H1 (cell line): ENCODE data around the gene CACNA1E. TPM values are rescaled to one million over a fixed set of nuclear protein-coding genes. Genes with fewer than 3 reads are reported as not detected.

ENCODE experiments used
- CTCF ChIA-PET: fragments of 300-600 bp; sonication (Branson Sonifier 250); formaldehyde crosslinking; loops from one replicate; lab custom pipeline; 2021; ENCODE audit not compliant: partially characterized antibody; lab: Charles Lee
- POLR2A ChIA-PET: fragments of 300-600 bp; sonication (Branson Sonifier 250); formaldehyde crosslinking; loops from one replicate; lab custom pipeline; 2021; ENCODE audit warnings: inconsistent platforms; ENCODE audit not compliant: partially characterized antibody; lab: Charles Lee
- DNase-seq, 2 experiments: peaks; one replicate each; pipeline versions ENCODE4 v3.0.0 to v3.0.0-alpha.2; 2010 to 2022; ENCODE audit warnings: low spot score in 2 of 2, low read depth in 1 of 2, mixed read lengths in 1 of 2
- FAIRE-seq: peaks from 2 replicates; lab custom pipeline; 2011; peaks lifted over from hg19 to GRCh38; lab: Jason Lieb, UNC
- H2AFZ ChIP-seq: 2 replicates; pipeline ENCODE4 v1.8.1; 2012; ENCODE audit warnings: low read length, inconsistent platforms
- H2AK5ac ChIP-seq: 2 replicates; pipeline ENCODE4 v1.6.1; 2013; ENCODE audit warnings: low read depth, low read length
- H2BK120ac ChIP-seq: replicated peaks from 2 replicates; pipeline ENCODE3; 2013; ENCODE audit warnings: low read depth, low read length, inconsistent platforms
- H2BK12ac ChIP-seq: 2 replicates; pipeline ENCODE4 v1.6.1; 2013; ENCODE audit warnings: low read depth, low read length
- H2BK15ac ChIP-seq: 2 replicates; pipeline ENCODE4 v1.6.1; 2013; ENCODE audit warnings: low read length
- H2BK20ac ChIP-seq: 2 replicates; pipeline ENCODE4 v1.6.1; 2013; ENCODE audit warnings: low read length
- H2BK5ac ChIP-seq: 2 replicates; pipeline ENCODE4 v1.6.1; 2013; ENCODE audit warnings: low read depth, low read length
- H3K14ac ChIP-seq: 2 replicates; pipeline ENCODE4 v1.6.1; 2013; ENCODE audit warnings: inconsistent platforms; ENCODE audit not compliant: insufficient read length
- H3K18ac ChIP-seq: 2 replicates; pipeline ENCODE4 v1.6.1; 2013; ENCODE audit warnings: low read length; ENCODE audit errors: extremely low read depth
- H3K23ac ChIP-seq: 2 replicates; pipeline ENCODE4 v1.6.1; 2013; ENCODE audit warnings: inconsistent platforms; ENCODE audit not compliant: insufficient read length
- H3K23me2 ChIP-seq: 2 replicates; pipeline ENCODE4 v1.6.1; 2013; ENCODE audit warnings: low read depth, low read length
- H3K27ac ChIP-seq: 2 replicates; pipeline ENCODE4 v1.6.1; 2011; ENCODE audit warnings: low read depth, low read length, inconsistent platforms
- H3K27me3 ChIP-seq, 4 experiments: replicated peaks in 1 of 4; 1 replicate in 1 of 4; 2 replicates in 3 of 4; pipeline versions ENCODE4 v1.6.1 to v1.8.1; 2011 to 2013; ENCODE audit warnings: low read length in 3 of 4, mild to moderate bottlenecking in 3 of 4, inconsistent platforms in 2 of 4, mixed read lengths in 2 of 4, moderate library complexity in 1 of 4; ENCODE audit not compliant: control insufficient read depth in 3 of 4, insufficient read depth in 3 of 4; ENCODE audit errors: extremely low read depth in 1 of 4
- H3K36me3 ChIP-seq, 4 experiments: 2 replicates each; pipeline versions ENCODE4 v1.6.1 to v1.8.1; 2011 to 2013; ENCODE audit warnings: mild to moderate bottlenecking in 4 of 4, low read length in 3 of 4, moderate library complexity in 2 of 4, control low read depth in 1 of 4, inconsistent platforms in 1 of 4; ENCODE audit not compliant: insufficient read depth in 4 of 4, control insufficient read depth in 2 of 4
- H3K4ac ChIP-seq: replicated peaks from 2 replicates; pipeline ENCODE3; 2013; ENCODE audit warnings: low read length, low read depth, mixed read lengths, inconsistent platforms; ENCODE audit not compliant: insufficient read length
- H3K4me1 ChIP-seq, 4 experiments: replicated peaks in 1 of 4; 1 replicate in 1 of 4; 2 replicates in 3 of 4; pipeline versions ENCODE4 v1.6.1 to v1.8.1; 2011 to 2013; ENCODE audit warnings: low read length in 3 of 4, inconsistent platforms in 2 of 4, mixed read lengths in 1 of 4; ENCODE audit not compliant: insufficient read depth in 4 of 4, control insufficient read depth in 3 of 4
- H3K4me2 ChIP-seq, 2 experiments: 2 replicates each; pipeline versions ENCODE4 v1.6.1 to v1.8.1; 2011 to 2013; ENCODE audit warnings: low read depth in 2 of 2, low read length in 2 of 2, control low read depth in 1 of 2, inconsistent platforms in 1 of 2, mild to moderate bottlenecking in 1 of 2; ENCODE audit not compliant: insufficient read depth in 1 of 2
- H3K4me3 ChIP-seq, 4 experiments: fragments of 200-600, 300-600 bp in 1 of 4; sonication (generic), shearing (Covaris generic), sonication (Bioruptor Twin) in 1 of 4; 2 replicates each; pipeline versions ENCODE4 v1.5.1 to v1.8.1; 2011 to 2016; ENCODE audit warnings: low read length in 4 of 4, low read depth in 3 of 4, control low read depth in 2 of 4, inconsistent platforms in 2 of 4, mild to moderate bottlenecking in 2 of 4, mixed read lengths in 1 of 4, moderate library complexity in 1 of 4; ENCODE audit not compliant: insufficient read depth in 2 of 4; ENCODE audit errors: extremely low read depth in 1 of 4
- H3K56ac ChIP-seq: replicated peaks from 2 replicates; pipeline ENCODE3; 2013; ENCODE audit warnings: low read depth, mild to moderate bottlenecking, mixed read lengths, low read length, inconsistent platforms; ENCODE audit not compliant: insufficient read length
- H3K79me1 ChIP-seq: 2 replicates; pipeline ENCODE4 v1.6.1; 2013; ENCODE audit warnings: low read depth, low read length, control low read depth
- H3K79me2 ChIP-seq, 2 experiments: 2 replicates each; pipeline versions ENCODE4 v1.6.1 to v1.8.1; 2012 to 2013; ENCODE audit warnings: low read length in 2 of 2, mild to moderate bottlenecking in 2 of 2, inconsistent platforms in 1 of 2; ENCODE audit not compliant: insufficient read depth in 2 of 2, control insufficient read depth in 1 of 2
- H3K9ac ChIP-seq, 4 experiments: replicated peaks in 1 of 4; 1 replicate in 1 of 4; 2 replicates in 3 of 4; pipeline versions ENCODE4 v1.6.1 to v1.8.1; 2011 to 2013; ENCODE audit warnings: low read depth in 3 of 4, low read length in 3 of 4, control low read depth in 2 of 4, mild to moderate bottlenecking in 2 of 4, moderate library complexity in 2 of 4, inconsistent platforms in 1 of 4; ENCODE audit errors: extremely low read depth in 1 of 4
- H3K9me3 ChIP-seq, 2 experiments: 2 replicates each; pipeline versions ENCODE4 v1.6.1 to v1.8.1; 2012 to 2013; ENCODE audit warnings: mild to moderate bottlenecking in 2 of 2, moderate library complexity in 2 of 2, control low read depth in 1 of 2, inconsistent platforms in 1 of 2, low read depth in 1 of 2, low read length in 1 of 2, mixed read lengths in 1 of 2; ENCODE audit not compliant: insufficient read depth in 2 of 2
- H4K20me1 ChIP-seq, 2 experiments: replicated peaks in 1 of 2; 2 replicates each; pipeline versions ENCODE3 to v1.8.1; 2011 to 2013; ENCODE audit warnings: inconsistent platforms in 2 of 2, low read length in 2 of 2, mild to moderate bottlenecking in 1 of 2; ENCODE audit not compliant: insufficient read depth in 2 of 2, control insufficient read depth in 1 of 2
- H4K5ac ChIP-seq: 2 replicates; pipeline ENCODE4 v1.6.1; 2013; ENCODE audit warnings: low read length, low read depth, mixed read lengths, inconsistent platforms; ENCODE audit not compliant: insufficient read length
- H4K8ac ChIP-seq: 2 replicates; pipeline ENCODE4 v1.8.0; 2013; ENCODE audit warnings: mild to moderate bottlenecking, moderate library complexity, low read length, inconsistent platforms; ENCODE audit not compliant: insufficient read depth; ENCODE audit errors: extremely low read depth
- H4K91ac ChIP-seq: replicated peaks from 2 replicates; pipeline ENCODE3; 2013; ENCODE audit warnings: low read length, mixed read lengths, inconsistent platforms; ENCODE audit not compliant: insufficient read length
- CTBP2 ChIP-seq: IDR thresholded peaks from 2 replicates; pipeline ENCODE4 v1.7.0; 2011; ENCODE audit warnings: borderline replicate concordance, mild to moderate bottlenecking, moderate library complexity, mixed read lengths, low read length; ENCODE audit not compliant: insufficient read depth, insufficient read length
- EGR1 ChIP-seq: IDR thresholded peaks from 2 replicates; pipeline ENCODE4 v1.6.1; 2011; ENCODE audit warnings: low read depth, low read length, borderline replicate concordance
- KDM1A ChIP-seq: fragments of 200-600, 300-600 bp; sonication (generic); IDR thresholded peaks from 2 replicates; pipeline ENCODE4 v1.7.1; 2016; ENCODE audit warnings: mild to moderate bottlenecking, low read length, borderline replicate concordance
- RBBP5 ChIP-seq: IDR thresholded peaks from 2 replicates; pipeline ENCODE4 v1.7.1; 2012; ENCODE audit warnings: low read depth, mild to moderate bottlenecking, inconsistent platforms, low read length, moderate library complexity, borderline replicate concordance
- WGBS, 2 experiments: shearing (Covaris generic) in 1 of 2; methylation state at CpG; one replicate each; pipeline versions ENCODE4 v1.1.6 to v1.1.7; 2013 to 2015; ENCODE audit warnings: low lambda C conversion rate in 2 of 2, mixed read lengths in 2 of 2, inconsistent platforms in 1 of 2, low coverage in 1 of 2, missing lambda C conversion rate in 1 of 2; ENCODE audit not compliant: insufficient replicate concordance in 2 of 2, insufficient coverage in 1 of 2, insufficient read length in 1 of 2; ENCODE audit errors: extremely low coverage in 1 of 2, missing lambda C conversion rate in 1 of 2; 5-methylcytosine and 5-hydroxymethylcytosine counted together
- polyA plus RNA-seq, 7 experiments: library from polyadenylated mRNA; depleted of rRNA in 3 of 7; stranded (reverse) in 5 of 7; unstranded in 2 of 7; fragments of >200 nt in 5 of 7; fragments of 200-250 nt in 2 of 7; gene quantifications; 1 replicate in 5 of 7; 2 replicates in 1 of 7; 4 replicates in 1 of 7; pipeline versions ENCODE4 v1.2.1 to v1.2.3, GENCODE V29; 2011 to 2013; ENCODE audit warnings: missing spikeins in 2 of 7, mixed read lengths in 2 of 7
- total RNA-seq: library from RNA; stranded (reverse); fragmentation: NEBNext Ultra II Directional; extraction: Animal tissue kit (Norgen Biotek cat#: 25700); gene quantifications from 2 replicates; pipeline ENCODE4 v1.2.1, GENCODE V29; 2021

The CACNA1E gene
- total and polyA plus RNA-seq, 2 of the 8 experiments (the other 6 are each of a cell fraction or from before 2014, with no cell fraction given): 0.98 to 1.3 TPM

DNA sequence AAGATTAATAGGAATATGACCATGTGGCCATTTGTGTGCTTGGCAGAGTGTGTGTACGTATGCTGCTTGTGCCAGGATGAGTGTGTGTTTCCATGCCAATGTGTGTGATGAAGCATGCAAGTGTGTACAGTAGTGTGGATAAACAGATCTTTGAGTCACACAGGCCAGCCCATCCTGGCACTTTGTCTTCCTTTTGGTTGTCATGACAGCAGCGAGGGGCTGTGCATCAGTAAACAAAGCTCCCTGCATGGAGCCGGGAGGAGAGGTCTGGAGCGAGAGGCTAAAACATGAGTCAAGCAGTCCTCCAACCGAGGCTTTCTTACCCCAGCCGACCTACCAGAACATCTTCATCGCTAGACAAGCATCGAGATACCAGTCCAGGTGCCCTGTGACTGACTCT, 221.2 kb downstream of the CACNA1E start:
- H4K8ac ChIP-seq: peak overlapping the region; percentile 0; the same call in 1 of the 2 replicates
- CTCF ChIA-PET: interaction anchor here (1.0 to 1.1 kb wide), 2 partner anchors 57 to 204 kb away, joined by 3 to 4 read pairs; no protein-coding TSS in a partner anchor
- H2BK120ac ChIP-seq: no peak overlapping the region
- WGBS, 2 experiments: 86% methylated on average over 8 of the region's 8 CpGs; no CpG with 5 or more reads in 1 of the 2 experiments
- H3K36me3 ChIP-seq: no peaks in the 10 kb centered on the region
- no peak overlapping the region for H3K9ac ChIP-seq
- H3K9me3 ChIP-seq: no peaks in the 10 kb centered on the region
- TF ChIP-seq RBBP5: no peak
- no peak for TF ChIP-seq CTBP2
- no peak for TF ChIP-seq EGR1
- TF ChIP-seq KDM1A: no peak
- TF ChIP-seq, all 59 proteins: peak for 0
- H3K4me3 ChIP-seq: no peak overlapping the region
- FAIRE-seq: no peak
- no peak overlapping the region for H3K27ac ChIP-seq
- H3K14ac ChIP-seq: no peak overlapping the region
- H3K4me2 ChIP-seq: no peak overlapping the region
- H3K27me3 ChIP-seq: no peaks in the 10 kb centered on the region
- no peak overlapping the region for H2BK15ac ChIP-seq
- no peak overlapping the region for H2BK5ac ChIP-seq
- no peaks in the 10 kb centered on the region for H3K79me1 ChIP-seq
- no peak overlapping the region for H3K23ac ChIP-seq
- H3K4me1 ChIP-seq: no peaks in the 10 kb centered on the region
- POLR2A ChIA-PET: no interaction called here
- no peaks in the 10 kb centered on the region for H4K20me1 ChIP-seq
- H2AFZ ChIP-seq: no peak overlapping the region
- no peak overlapping the region for H4K91ac ChIP-seq
- H3K23me2 ChIP-seq: no peaks in the 10 kb centered on the region; the same call in 1 of the 2 replicates
- H4K5ac ChIP-seq: no peak overlapping the region
- no peak overlapping the region for H3K4ac ChIP-seq
- H2BK20ac ChIP-seq: no peak overlapping the region
- no peak overlapping the region for H3K56ac ChIP-seq
- no peak for DNase-seq
- no peak overlapping the region for H2BK12ac ChIP-seq
- H2AK5ac ChIP-seq: no peak overlapping the region
- H3K18ac ChIP-seq: no peak overlapping the region
- no peaks in the 10 kb centered on the region for H3K79me2 ChIP-seq
